ENCODE data around the gene EIF2B2.

The EIF2B2 gene

GRCh38 chr14:75060420-75060819 lies 57.7 kb downstream of the EIF2B2 start:
- H3K4me1 ChIP-seq = peaks cover 16% of the 10 kb centered on the region
- no peak overlapping the region for H3K9ac ChIP-seq
- peaks cover 9% of the 10 kb centered on the region for H3K9me3 ChIP-seq
- no peak overlapping the region for H3K4me3 ChIP-seq
- no peak overlapping the region for H3K27ac ChIP-seq
- H3K27me3 ChIP-seq = no peaks in the 10 kb centered on the region
- no peak for TF ChIP-seq Cebpa-rat (IDR thresholded peaks at IDR 0.05)
- peaks cover 20% of the 10 kb centered on the region for H3K36me3 ChIP-seq
- H4K20me1 ChIP-seq = no peaks in the 10 kb centered on the region
- H3K4me2 ChIP-seq = no peak overlapping the region

Measured in BLaER1 (cell line).